Middle frontal gyrus (tissue), 1 donor: ENCODE results near the gene CCKAR.

Source experiments
- DNase-seq: peaks from one replicate; pipeline ENCODE4 v3.0.0-alpha.2; 2015; ENCODE audit warnings: low spot score; ENCODE audit errors: extremely low spot score

Gene CCKAR

DNA sequence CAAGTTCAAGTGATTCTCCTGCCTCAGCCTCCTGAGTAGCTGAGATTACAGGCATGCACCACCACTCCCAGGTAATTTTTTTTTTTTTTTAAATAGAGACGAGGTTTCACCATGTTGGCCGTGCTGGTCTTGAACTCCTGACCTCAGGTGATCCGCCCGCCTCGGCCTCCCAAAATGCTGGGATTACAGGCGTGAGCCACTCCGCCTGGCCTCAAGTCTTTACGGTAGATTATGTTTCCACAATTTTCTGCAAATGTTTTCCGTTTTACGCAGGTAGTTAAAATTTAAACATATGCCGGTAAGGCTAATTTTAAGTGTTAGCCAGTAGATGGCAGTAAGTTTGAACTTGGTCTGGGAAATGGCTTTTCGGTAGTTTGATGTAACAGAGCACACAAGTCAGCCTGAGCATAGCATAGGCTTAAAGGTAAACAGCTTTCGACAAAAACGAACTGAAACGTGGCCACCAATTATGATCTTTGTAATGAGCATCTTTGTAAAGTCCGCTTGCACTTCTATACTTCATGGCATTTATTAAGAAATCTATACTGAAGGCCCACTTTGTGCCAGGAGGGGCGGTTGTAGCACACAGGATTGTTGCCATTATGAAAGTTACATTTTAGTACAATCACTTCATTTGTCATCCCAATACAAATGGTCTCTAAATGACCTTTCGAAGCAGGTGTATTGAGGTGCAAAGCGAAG, 31.1 kb downstream of the CCKAR start:
- DNase-seq = peak; percentile 20

DNA sequence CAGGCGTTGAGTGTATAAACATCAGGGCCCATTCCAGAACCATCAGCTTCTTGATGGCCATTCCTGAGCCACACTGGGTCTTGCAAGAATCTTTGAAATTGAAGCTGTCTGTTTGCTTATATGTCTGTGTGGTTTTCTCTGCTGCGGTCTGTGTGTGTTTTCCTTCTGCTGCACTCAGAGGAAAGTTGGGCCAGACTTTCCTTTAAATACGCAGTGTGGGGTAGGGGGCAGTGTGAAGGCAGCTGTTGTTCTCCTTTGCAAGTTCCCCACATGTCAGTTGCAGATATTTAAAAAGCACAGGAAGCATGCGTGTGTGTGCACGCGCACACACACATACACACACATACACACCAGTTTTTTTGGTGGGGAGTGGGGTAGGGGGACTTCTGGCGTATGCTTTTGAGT, 32.1 kb downstream of the CCKAR start:
- DNase-seq = no peak

DNA sequence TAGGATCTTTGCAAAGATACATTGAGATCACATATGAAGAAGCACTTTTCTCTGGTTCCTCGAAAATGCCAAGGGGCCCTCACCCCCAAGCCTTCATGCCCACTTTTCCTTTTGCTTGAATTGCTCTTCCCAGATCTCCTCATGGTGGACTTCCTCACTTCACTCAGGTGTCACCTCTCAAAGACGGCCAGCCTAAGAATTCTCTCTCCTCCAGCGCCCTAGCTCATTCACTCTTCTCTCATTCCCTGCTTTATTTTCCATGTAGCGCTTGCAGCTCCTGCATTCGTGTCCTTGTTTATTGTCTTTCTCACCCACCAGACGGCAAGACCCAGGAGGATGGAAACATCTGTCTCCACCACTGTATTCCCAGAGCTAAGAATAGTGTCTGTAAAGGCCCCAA, 32.9 kb downstream of the CCKAR start:
- DNase-seq = no peak

DNA sequence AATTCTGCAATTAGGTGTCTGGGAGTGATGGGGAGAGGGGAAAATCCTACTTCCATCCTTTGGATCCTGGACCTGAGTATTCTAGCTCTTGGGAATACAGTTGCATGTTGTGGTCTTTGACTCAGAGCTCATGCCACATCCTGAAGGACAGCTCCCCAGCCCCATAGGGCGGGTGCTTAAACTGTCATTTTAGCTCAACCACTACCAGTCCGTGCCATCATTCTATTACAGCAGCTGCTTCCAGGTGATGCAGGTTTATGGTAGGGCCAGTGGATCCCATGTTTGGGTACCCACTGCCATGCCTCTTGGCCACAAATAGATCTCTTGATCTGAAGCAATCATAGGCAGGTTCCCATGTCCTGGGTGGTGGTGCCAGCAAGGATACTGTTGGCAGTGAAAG, 34.7 kb downstream of the CCKAR start:
- no peak for DNase-seq

DNA sequence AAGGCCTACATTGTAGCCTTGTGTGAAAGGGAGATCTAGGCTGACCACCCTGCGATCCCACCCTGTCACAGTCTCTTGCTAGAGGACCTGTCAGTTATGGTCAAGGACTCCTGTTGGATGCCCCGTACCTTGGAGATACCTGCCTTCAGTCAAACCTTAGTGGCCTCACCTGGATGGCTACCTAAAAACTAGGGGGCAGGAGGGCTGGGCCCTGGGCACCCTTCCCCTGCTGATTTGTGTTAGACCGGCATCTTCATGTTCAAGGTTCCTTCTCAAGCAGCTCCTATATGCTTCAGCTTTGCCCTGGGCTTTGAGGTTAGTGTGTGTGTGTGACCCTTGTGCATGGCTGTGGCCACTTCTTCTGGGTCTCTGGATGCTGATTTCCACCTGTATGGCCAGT, 35.3 kb downstream of the CCKAR start:
- no peak for DNase-seq

DNA sequence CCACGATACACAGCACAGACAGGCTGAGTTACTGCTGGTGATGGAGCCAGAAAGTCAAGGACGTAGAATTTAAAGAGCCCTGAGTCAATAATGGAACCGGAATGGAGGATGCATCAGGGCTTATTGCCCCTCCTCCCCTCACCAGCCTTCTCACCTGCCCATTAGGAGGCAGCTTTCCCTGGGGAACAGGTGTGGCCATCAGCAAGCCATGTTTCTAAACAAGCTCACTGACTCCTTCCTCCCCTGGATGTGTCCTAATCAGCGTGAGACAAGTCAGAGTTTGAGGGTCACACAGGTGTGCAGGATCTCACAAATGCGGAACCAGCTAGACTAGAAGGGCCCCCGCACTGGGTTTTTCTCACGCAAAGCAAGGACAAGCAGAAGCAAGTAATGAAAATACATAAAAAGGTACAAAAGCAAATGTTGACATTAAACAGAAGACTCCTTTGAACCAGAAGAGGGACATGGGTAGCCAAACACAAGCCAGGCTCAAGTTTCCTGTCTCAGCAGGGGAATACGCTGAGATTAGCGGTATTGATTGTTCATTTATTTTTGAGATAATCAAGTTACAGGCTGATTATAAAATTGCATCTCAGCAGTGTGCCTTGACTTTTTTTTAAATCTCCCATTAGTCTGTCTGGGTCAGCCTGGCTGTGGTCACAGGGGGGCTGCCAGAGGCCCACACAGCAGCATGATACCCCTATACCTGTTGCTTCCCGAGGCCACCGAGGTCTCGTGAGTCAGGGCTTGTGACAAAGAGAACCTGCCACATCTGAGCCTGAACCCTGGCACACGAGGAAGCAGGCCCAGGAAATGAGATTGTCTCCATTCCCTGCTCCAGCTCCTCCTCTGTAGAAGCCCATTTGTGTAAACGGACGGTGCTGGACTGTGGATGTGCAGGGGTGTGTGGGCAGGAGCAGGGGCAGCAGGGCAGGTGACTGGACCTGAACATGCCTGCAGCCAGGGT, 37.4 kb downstream of the CCKAR start:
- DNase-seq = no peak

DNA sequence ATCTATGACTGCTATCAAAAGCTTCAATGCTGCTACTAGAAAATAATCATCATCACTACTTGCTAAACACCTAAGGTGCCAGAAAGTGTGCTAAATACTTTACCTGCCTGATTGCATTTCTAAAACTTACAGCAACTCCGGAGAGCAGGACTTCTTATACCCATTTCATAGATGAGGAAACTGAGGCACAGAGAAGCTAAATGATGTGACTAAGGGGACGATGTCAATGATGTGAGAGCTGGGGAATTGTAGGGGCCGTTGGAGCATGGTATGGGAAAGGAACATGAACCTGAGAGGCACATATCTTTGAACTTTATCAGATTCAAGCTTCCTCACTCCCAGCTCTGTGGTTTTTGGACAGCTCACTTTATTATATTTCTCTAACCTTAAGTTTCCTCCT, 38.7 kb downstream of the CCKAR start:
- DNase-seq = no peak

DNA sequence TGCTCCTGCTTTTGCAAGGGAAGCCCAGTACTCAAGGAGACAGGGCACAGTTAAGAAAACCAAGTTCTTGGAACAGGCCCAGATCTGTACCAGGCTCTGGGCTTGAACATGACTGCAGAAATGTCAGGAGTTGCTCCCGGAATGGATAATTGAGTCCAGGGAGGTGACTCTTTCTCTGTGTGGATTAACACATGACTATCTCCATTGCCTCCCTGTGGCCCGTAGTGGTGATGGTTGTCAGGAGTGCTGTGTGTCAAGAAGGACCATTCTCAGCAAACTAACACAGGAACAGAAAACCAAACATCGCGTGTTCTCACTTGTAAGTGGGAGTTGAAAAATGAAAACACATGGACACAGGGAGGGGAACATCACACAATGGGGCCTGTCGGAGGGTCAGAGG, 39.9 kb downstream of the CCKAR start:
- no peak for DNase-seq

DNA sequence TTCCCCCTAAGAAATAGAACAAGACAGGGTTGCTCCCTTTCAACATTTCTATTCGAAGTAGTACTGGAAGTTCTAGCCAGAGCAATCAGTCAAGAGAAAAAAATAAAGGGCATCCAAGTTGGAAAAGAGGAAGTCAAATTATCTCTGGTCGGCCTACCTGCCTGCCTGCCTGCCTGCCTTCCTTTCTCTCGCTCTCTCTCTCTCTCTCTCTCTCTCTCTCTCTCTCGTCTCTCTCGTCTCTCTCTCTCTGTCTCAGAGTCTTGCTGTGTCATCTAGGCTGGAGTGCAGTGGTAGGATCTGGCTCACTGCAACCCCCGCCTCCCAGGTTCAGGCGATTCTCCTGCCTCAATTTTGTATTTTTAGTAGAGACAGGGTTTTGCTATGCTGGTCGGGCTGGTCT, 42.9 kb downstream of the CCKAR start:
- DNase-seq = no peak

DNA sequence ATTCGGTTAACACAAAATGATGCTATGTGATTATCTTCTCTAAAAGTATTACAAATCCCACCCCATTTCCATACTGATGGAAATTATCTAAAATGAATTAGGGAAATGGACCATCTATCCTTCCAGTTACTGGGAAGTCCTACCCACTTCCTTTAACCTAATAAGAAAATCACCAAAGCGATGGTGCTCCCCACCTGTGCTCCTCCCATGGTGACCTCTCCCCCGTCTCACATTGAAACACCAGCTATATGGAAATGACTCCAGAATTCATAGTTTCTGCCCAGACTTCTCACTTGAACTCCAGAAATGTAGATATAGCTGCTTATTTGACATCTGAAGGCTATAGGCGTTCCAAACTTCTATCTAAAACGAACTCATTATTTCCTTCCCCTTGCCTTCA, 48.5 kb downstream of the CCKAR start:
- DNase-seq = no peak

DNA sequence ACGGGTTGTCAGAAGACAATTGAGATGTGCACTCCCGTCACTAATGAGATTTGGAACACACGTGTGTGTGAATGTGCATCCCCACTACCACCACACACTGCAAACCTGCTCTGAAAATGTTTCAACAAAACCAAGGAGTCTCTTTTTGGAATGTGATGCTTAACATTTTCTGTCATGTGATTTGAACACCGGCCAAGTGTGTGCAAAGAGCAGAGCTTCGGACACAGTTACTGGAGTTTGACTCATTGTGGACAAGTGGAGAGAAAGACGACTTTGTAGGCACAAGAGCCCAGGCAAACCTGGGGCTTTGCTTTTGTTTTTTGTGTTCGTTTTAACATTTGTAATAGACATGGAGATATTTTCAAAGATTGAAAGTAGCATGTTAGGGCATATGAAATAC, 49.2 kb downstream of the CCKAR start:
- DNase-seq = no peak

DNA sequence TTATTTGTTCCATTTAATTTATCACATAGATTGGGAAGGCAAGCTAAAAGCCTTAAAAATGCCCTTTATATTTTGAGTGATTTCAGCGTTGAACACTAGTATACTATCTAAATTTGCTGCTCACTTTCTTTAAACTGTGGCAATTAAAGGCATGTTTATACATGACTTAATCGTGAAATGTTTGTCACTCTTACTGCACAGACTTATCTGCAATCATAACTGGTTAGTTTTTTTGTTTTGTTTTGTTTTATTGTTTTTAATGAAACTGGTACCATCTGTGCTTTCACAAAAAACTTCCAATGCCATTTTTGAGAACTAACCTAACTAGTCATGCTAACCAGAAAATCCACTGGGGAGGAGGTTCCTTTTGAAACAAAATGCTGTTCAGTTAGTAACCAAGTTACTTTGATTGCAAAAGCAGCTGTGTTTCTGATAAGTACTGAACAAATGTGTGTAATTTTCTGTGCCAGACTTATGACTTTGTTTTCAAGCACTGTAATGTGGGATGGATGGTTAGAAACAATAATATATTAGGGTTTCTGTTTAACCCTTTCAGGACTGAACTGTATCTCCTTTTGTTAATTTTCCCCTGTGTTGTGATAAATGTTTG, 56.1 kb downstream of the CCKAR start:
- no peak for DNase-seq

DNA sequence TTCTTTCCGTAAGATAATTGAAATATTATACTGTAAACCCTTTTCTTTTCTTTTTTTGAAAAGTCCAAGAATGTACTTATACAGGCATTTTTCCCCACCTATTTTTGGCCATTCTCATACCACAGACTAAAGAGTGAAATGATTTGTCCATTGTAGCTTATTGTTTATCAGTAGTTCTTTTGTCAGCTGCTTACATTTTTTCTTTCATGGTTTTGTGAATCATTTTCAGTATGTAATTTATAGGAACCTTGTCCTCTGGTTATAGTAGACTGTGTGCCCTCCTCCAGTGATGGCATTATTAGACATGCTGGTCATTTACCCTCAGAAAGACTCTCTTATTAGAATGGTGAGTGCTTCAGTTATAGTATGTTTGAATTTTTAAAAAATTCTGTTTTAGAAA, 56.7 kb downstream of the CCKAR start:
- DNase-seq = no peak

DNA sequence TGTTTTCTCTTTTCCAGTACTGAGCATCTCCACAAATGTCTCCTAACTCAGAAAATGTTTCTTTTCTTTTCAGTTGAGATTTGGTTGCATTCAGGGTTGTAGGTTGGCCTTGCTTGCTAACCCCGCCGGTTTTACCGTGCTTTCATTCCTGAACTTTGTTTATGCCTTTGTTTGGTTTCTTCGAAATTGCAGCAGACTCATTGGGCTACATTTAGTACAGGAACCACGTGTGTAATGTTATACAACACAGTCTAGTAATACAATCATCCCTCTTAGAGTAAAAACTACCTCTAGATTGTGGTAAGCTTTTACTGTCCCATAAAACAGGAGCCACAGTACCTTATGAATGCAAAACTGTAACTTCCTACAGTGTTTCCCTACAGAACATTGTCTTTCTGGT, 57.9 kb downstream of the CCKAR start:
- no peak for DNase-seq

DNA sequence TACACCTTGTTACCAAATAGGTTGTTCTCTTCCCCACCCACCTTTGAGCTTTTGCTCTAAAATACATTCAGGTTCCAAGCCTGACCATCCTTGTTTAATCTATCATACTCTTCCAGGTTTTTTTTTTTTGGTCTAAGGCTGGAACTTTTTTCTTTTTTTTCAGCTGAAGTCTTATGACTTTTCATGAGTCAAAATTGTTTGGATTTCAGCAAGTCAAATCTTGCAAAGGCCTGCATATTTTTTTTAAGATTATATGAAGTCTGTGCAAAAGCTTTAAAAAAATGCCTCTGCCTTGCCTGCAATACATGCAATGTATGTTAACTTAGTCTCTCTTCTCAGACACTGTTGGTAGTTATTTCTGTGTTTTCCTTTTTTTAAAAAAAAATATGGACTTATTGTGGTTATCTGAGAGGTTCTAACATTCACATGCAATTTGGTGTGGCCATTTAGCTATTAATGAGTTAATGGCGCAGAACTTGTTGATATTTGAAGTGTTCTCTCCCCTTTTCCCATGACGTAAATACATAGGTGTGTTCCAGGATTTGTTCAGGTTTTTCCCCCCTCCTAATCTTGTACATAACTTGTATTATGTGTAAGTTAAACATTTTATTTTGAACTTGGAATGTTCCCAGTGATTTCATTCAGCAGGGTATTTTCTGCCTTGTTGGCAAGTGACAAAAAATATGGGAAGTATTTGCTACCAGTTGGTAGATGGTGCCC, 58.7 kb downstream of the CCKAR start:
- DNase-seq = no peak
